HL-60/S4 treated with retinoic acid at 250 ng/mL for 4 days and 3 days (cell line): ENCODE data around the gene CADPS.

Experiments
- in situ Hi-C: fragments of 300-500 bp; cut with MboI; formaldehyde crosslinking; loops from 2 replicates; pipeline ENCODE4 v1.7.0; 2022; ENCODE audit warnings: low sequenced_read_pairs

The CADPS gene

GRCh38 chr3:62700357-62700756 lies 174.9 kb downstream of the CADPS start:
- in situ Hi-C loops = no loop called here

- in situ Hi-C loops = no loop called here
These were observed 175.5 kb downstream of the CADPS start for GRCh38 chr3:62699728-62700127.

GRCh38 chr3:62696011-62696410 lies 179.2 kb downstream of the CADPS start:
- in situ Hi-C loops = no loop called here

- in situ Hi-C loops = no loop called here
These were observed 186.4 kb downstream of the CADPS start for GRCh38 chr3:62688812-62689211.

GRCh38 chr3:62688050-62688449 lies 187.2 kb downstream of the CADPS start:
- in situ Hi-C loops = no loop called here

GRCh38 chr3:62686503-62687294 lies 188.5 kb downstream of the CADPS start:
- in situ Hi-C loops = no loop called here

GRCh38 chr3:62682826-62683225 lies 192.4 kb downstream of the CADPS start:
- in situ Hi-C loops = no loop called here

GRCh38 chr3:62679988-62680387 lies 195.2 kb downstream of the CADPS start:
- in situ Hi-C loops = no loop called here

GRCh38 chr3:62678841-62679240 lies 196.4 kb downstream of the CADPS start:
- in situ Hi-C loops = no loop called here

GRCh38 chr3:62677926-62678325 lies 197.3 kb downstream of the CADPS start:
- in situ Hi-C loops = no loop called here

GRCh38 chr3:62676689-62677271 lies 198.4 kb downstream of the CADPS start:
- in situ Hi-C loops = no loop called here

- in situ Hi-C loops = no loop called here
These were observed 199.7 kb downstream of the CADPS start for GRCh38 chr3:62675492-62675891.

- in situ Hi-C loops = no loop called here
These were observed 202.3 kb downstream of the CADPS start for GRCh38 chr3:62672988-62673313.

GRCh38 chr3:62672270-62672987 lies 202.8 kb downstream of the CADPS start:
- in situ Hi-C loops = no loop called here

GRCh38 chr3:62670351-62670750 lies 204.9 kb downstream of the CADPS start:
- in situ Hi-C loops = no loop called here

GRCh38 chr3:62669161-62669560 lies 206.1 kb downstream of the CADPS start:
- in situ Hi-C loops = no loop called here

- in situ Hi-C loops = no loop called here
These were observed 207.5 kb downstream of the CADPS start for GRCh38 chr3:62667714-62668113.

- in situ Hi-C loops = no loop called here
These were observed 209.4 kb downstream of the CADPS start for GRCh38 chr3:62665627-62666437.

GRCh38 chr3:62662677-62663076 lies 212.5 kb downstream of the CADPS start:
- in situ Hi-C loops = no loop called here

GRCh38 chr3:62659660-62660059 lies 215.6 kb downstream of the CADPS start:
- in situ Hi-C loops = no loop called here

GRCh38 chr3:62655691-62656063 lies 219.5 kb downstream of the CADPS start:
- in situ Hi-C loops = no loop called here
